DOHH2 (cell line): ENCODE measurements around the gene MELTF.

ENCODE experiments used
- H3F3A ChIP-seq: fragments of 200-600 bp; sonication (generic), shearing (Covaris generic); 2 replicates; pipeline ENCODE4 v1.6.0; 2016; ENCODE audit warnings: antibody characterized with exemption, mild to moderate bottlenecking; ENCODE audit not compliant: control insufficient read depth, insufficient read depth
- H3K27ac ChIP-seq: fragments of 200-600 bp; sonication (generic); 2 replicates; pipeline ENCODE4 v1.5.1; 2014; ENCODE audit warnings: low read depth, mild to moderate bottlenecking, low read length, moderate library complexity
- H3K27me3 ChIP-seq: fragments of 200-600 bp; sonication (generic); 2 replicates; pipeline ENCODE4 v1.6.1; 2014; ENCODE audit warnings: mild to moderate bottlenecking, low read length, mixed read lengths; ENCODE audit not compliant: control insufficient read depth
- H3K36me3 ChIP-seq: fragments of 200-600 bp; sonication (generic); 2 replicates; pipeline ENCODE4 v1.6.1; 2014; ENCODE audit warnings: mild to moderate bottlenecking, low read length, moderate library complexity, mixed read lengths; ENCODE audit not compliant: control insufficient read depth
- H3K4me1 ChIP-seq: fragments of 200-600 bp; sonication (generic); 2 replicates; pipeline ENCODE4 v1.6.1; 2014; ENCODE audit warnings: mild to moderate bottlenecking, low read length, mixed read lengths; ENCODE audit not compliant: control insufficient read depth
- H3K4me2 ChIP-seq: fragments of 200-600 bp; sonication (generic); 2 replicates; pipeline ENCODE4 v1.6.0; 2014; ENCODE audit warnings: mild to moderate bottlenecking, low read length, moderate library complexity
- H3K4me3 ChIP-seq: fragments of 200-600 bp; sonication (generic); 2 replicates; pipeline ENCODE4 v1.5.1; 2014; ENCODE audit warnings: mild to moderate bottlenecking, low read length, mixed read lengths
- H3K79me2 ChIP-seq: fragments of 200-600 bp; sonication (generic); 2 replicates; pipeline ENCODE4 v1.6.1; 2014; ENCODE audit warnings: mild to moderate bottlenecking, low read length, mixed read lengths; ENCODE audit not compliant: control insufficient read depth
- H3K9me2 ChIP-seq: fragments of 200-600 bp; sonication (generic); replicated peaks from 2 replicates; pipeline ENCODE4 v1.6.1; 2014; ENCODE audit warnings: mild to moderate bottlenecking, low read length, mixed read lengths; ENCODE audit not compliant: control insufficient read depth
- H3K9me3 ChIP-seq: fragments of 200-600 bp; sonication (generic); 2 replicates; pipeline ENCODE4 v1.6.1; 2014; ENCODE audit warnings: antibody characterized with exemption, low read length, mixed read lengths; ENCODE audit not compliant: control insufficient read depth, insufficient read depth
- H4K20me1 ChIP-seq: fragments of 200-600 bp; sonication (generic); 2 replicates; pipeline ENCODE4 v1.6.0; 2014; ENCODE audit warnings: low read depth, mild to moderate bottlenecking, antibody characterized with exemption, low read length, moderate library complexity; ENCODE audit not compliant: control insufficient read depth, insufficient read depth
- EZH2phosphoT487 ChIP-seq: fragments of 200-600 bp; sonication (generic); IDR thresholded peaks from 2 replicates; pipeline ENCODE4 v1.6.1; 2017; ENCODE audit warnings: borderline replicate concordance, mild to moderate bottlenecking, antibody characterized with exemption, low read length, moderate library complexity, mixed read lengths
- TF ChIP-seq, protein P1 (sequence below): fragments of 200-600 bp; sonication (generic); IDR thresholded peaks from one replicate; pipeline ENCODE4 v1.5.1; 2014; ENCODE audit warnings: antibody characterized with exemption, mild to moderate bottlenecking, low read depth, low read length; ENCODE audit not compliant: poor library complexity, severe bottlenecking

Gene MELTF

DNA sequence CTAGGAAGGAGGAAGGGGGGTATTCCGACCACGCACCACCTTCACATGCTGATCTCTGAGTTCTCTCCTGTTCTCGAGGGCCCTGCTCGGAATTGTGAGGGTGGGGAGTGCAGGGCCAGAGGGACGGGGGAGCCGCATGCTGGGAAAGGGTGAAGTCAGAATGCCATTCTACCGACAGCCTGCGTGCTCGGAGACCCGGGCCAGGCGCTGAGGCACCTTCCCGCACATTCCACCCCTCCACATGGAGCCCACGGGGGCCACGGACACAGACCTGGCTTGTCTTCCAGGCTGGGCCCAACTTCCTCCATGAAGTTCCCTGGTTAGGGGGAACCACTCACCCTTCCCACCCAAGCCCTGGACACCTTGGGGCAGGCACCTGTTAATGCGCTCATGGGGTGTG lies 32.3 kb downstream of the MELTF start:
- H3K27ac ChIP-seq = no peak overlapping the region
- no peaks in the 10 kb centered on the region for H4K20me1 ChIP-seq
- no peaks in the 10 kb centered on the region for H3K27me3 ChIP-seq
- H3K36me3 ChIP-seq = no peaks in the 10 kb centered on the region
- no peaks in the 10 kb centered on the region for H3K9me2 ChIP-seq
- H3K9me3 ChIP-seq = no peaks in the 10 kb centered on the region
- H3K4me3 ChIP-seq = no peak overlapping the region
- TF ChIP-seq EZH2phosphoT487 = no peak
- TF ChIP-seq, protein P1, sequence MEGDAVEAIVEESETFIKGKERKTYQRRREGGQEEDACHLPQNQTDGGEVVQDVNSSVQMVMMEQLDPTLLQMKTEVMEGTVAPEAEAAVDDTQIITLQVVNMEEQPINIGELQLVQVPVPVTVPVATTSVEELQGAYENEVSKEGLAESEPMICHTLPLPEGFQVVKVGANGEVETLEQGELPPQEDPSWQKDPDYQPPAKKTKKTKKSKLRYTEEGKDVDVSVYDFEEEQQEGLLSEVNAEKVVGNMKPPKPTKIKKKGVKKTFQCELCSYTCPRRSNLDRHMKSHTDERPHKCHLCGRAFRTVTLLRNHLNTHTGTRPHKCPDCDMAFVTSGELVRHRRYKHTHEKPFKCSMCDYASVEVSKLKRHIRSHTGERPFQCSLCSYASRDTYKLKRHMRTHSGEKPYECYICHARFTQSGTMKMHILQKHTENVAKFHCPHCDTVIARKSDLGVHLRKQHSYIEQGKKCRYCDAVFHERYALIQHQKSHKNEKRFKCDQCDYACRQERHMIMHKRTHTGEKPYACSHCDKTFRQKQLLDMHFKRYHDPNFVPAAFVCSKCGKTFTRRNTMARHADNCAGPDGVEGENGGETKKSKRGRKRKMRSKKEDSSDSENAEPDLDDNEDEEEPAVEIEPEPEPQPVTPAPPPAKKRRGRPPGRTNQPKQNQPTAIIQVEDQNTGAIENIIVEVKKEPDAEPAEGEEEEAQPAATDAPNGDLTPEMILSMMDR = no peak
- H3F3A ChIP-seq = no peaks in the 10 kb centered on the region
- no peak overlapping the region for H3K4me2 ChIP-seq
- peaks cover 6% of the 10 kb centered on the region for H3K4me1 ChIP-seq
- H3K79me2 ChIP-seq = no peaks in the 10 kb centered on the region

DNA sequence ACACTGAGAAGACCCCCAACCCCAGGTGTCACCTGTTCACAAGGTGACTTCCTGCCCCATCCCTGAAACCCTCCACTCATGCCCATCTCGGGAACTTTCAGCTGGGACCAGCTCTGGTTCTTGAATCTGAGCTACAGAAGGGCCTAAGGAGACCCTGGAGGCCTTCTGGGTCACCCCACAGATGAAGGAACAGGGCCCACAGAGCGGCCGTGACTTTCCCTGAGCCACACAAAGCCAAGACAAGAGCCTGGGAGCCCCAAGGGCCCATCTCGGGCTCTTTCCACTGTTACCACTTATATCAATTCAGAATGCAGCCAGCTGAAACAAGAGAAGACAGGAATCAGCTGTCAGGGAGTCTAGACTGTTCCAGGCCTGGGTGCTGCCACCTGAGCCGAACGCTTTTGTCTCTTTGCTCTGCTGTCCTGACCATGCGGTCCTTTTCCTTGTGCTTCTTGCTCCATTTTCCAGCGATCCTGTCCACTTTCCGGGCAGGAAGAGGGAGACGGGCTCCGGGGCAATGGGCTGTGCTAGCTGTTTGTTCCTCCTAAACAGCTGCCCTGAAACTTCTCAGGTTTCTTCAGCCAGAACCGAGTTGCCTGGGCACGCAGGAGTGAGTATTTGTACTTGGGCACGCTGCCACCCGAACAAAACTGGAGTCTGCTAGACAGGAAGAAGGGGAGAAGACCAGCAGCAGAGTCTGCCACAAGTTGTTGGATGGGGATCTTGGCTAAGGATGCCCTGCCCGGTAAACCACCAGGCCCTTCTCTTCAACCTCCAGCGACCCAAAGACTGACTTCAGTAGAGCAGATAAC lies 33.0 kb downstream of the MELTF start:
- H3K4me2 ChIP-seq = no peak overlapping the region
- H4K20me1 ChIP-seq = no peaks in the 10 kb centered on the region
- H3K27me3 ChIP-seq = no peaks in the 10 kb centered on the region
- no peak overlapping the region for H3K4me3 ChIP-seq
- no peak overlapping the region for H3K27ac ChIP-seq
- H3K9me3 ChIP-seq = no peaks in the 10 kb centered on the region
- no peaks in the 10 kb centered on the region for H3F3A ChIP-seq
- H3K79me2 ChIP-seq = no peaks in the 10 kb centered on the region
- no peaks in the 10 kb centered on the region for H3K9me2 ChIP-seq
- TF ChIP-seq, protein P1 = no peak
- TF ChIP-seq EZH2phosphoT487 = no peak
- no peaks in the 10 kb centered on the region for H3K4me1 ChIP-seq
- no peaks in the 10 kb centered on the region for H3K36me3 ChIP-seq

DNA sequence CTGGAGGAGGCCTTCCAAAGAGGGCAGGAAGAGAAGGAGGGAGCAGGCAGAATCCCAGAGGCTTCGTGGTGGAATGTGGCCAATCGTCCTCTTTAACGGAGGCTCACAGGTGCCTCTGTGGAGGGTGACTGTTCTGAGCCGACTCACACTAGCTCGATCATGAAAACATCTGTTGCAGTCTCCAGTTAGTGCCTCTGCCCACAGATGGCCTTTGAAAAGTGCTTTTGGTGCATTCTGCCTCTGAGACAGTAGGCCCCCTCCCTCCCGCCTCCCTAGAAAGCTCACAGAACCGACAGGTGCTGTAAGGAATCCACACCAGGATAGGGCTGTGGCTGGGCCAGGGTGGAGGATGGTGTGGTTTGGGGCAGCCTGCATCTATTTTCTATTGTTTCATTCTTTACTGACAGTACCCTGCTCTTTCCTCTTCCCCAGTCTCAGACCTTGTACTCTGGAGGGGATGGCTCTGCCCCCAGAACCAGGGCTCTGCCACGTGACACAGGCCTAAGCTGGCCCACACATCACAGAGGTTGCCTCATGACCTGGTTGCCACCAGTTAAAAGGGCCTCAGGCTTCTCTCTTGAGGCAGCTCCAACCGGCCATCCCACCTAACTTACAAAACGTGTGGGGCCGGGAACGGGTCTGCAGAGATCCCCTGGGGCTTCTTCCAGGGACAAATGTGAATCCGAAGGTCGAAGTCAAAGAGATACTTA lies 33.8 kb downstream of the MELTF start:
- no peak overlapping the region for H3K4me2 ChIP-seq
- H3F3A ChIP-seq = no peaks in the 10 kb centered on the region
- no peak overlapping the region for H3K4me3 ChIP-seq
- no peaks in the 10 kb centered on the region for H4K20me1 ChIP-seq
- H3K4me1 ChIP-seq = no peaks in the 10 kb centered on the region
- no peaks in the 10 kb centered on the region for H3K36me3 ChIP-seq
- no peaks in the 10 kb centered on the region for H3K27me3 ChIP-seq
- H3K79me2 ChIP-seq = no peaks in the 10 kb centered on the region
- H3K9me3 ChIP-seq = no peaks in the 10 kb centered on the region
- H3K9me2 ChIP-seq = no peaks in the 10 kb centered on the region
- no peak overlapping the region for H3K27ac ChIP-seq
- no peak for TF ChIP-seq EZH2phosphoT487
- TF ChIP-seq, protein P1 = no peak
